ENCODE measurements around the gene GALNT5.
"Not testable (repeated sequence)": the region's sequence is repeated elsewhere in the genome, so short reads cannot be mapped to it uniquely, and the experiment has no call there.

The GALNT5 gene

GRCh38 chr2:157257312-157258252 is at the start of gene GALNT5:
Gene GALNT5 (plus strand): TSS chr2:157257705. CDS start chr2:157258083, 378 bp downstream.
- no peak for DNase-seq (ENCODE audit: low read depth in 3 of 3)

DNA sequence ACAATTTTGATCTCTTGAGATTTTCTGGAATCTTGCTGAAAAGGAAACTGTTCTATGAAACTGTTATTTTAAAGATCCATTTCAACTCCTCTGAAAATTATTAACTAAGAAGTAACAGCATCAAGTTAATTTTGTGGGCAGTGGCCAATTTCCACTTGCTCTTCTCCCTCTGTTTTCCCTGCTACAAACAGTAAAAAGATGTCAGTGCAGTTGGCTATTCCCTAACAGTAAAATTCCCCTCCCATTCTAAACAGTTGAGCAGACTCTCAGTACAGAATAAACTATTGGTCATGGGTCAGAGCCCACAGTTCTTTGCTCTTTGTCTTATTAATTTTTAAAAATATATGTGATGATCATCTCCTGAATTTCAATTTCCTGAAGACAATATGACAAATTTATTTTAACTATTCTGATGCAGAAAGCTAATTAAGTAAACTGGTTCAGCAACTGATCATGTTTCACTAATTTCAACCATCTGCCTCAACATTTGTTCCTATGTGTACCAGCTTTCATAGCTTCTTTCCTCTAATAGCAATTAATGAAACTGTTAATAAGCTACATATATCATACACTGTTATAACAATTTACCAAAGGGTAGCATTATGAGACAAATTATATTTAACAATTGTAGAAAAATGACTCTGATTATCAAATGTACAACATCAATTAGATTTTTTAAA is 41.1 kb upstream of the GALNT5 start:
- DNase-seq (ENCODE audit: low read depth in 3 of 3) = no peak

DNA sequence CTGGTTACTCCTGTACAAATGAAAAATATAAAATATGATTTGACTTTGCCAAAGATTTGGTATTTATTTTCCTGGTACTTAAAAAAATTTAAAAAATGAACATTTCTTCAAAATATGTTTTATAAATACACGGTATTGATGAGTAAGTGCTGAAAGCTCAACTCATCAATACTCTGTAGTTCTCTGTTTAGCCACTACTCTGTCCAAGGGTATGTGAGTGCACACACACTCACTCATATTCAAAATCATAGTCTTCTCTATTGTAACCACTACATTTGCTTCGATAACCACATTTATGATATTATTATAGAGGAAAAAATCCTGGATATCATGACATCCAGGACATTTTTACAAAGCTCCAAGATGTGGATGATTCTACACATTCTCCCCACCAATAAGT is 40.1 kb upstream of the GALNT5 start:
- no peak for DNase-seq (ENCODE audit: low read depth in 3 of 3)

GRCh38 chr2:157218911-157219310 is 38.6 kb upstream of the GALNT5 start:
- DNase-seq (ENCODE audit: low read depth in 3 of 3) = no peak

DNA sequence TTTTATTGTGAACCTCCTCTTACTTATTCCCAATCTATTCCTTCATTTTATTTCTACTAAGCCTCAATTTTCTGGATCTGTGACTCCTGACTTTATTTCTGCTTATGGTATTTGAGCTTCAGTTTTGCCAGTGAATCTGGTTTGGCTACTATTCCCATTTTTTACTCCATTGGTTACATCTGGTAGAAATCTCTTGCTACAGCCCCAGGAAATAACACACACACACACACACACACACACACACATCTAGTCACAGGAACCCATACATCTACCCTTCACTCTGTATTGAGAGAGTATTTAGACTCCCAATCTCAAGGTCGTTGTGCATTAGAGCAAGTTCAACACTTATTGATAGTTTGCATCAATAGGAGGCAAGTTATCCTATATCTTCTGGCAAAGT is 37.0 kb upstream of the GALNT5 start:
- no peak for DNase-seq (ENCODE audit: low read depth in 3 of 3)

DNA sequence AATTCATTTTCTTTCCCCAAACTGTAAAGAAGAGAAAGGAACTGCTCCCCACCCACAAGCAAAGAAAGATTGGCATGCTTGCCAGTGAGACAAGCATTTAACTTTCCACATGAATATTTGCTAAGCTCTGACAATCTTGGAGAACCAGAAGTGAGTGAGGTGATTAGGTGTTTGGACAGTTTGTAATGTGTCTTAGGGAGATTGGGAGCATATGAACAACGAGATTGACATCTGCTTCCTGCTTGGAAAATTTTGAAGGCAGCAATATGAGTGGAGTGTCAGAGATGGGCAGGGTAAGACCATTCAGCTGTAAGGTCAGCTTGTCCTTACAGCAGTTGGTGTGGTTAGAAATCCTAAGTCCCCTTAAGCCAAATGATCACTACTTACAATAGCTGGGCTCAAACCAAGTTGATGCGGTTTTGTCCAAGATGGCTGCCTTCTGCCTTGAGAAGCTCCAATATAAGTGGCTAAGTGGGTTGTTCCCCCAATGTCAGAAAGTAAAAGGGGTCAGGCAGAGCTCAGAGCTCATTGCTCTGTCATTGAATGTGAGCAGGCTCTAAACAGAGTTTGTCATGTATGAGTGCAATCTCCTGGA is 36.0 kb upstream of the GALNT5 start:
- no peak for DNase-seq (ENCODE audit: low read depth in 3 of 3)

GRCh38 chr2:157223624-157224205 is 33.8 kb upstream of the GALNT5 start:
- DNase-seq (ENCODE audit: low read depth in 3 of 3) = no peak

DNA sequence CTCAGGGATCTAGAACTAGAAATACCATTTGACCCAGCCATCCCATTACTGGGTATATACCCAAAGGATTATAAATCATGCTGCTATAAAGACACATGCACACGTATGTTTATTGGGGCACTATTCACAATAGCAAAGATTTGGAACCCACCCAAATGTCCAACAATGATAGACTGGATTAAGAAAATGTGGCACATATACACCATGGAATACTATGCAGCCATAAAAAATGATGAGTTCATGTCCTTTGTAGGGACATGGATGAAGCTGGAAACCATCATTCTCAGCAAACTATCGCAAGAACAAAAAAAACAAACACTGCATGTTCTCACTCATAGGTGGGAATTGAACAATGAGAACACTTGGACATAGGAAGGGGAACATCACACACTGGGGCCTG is 33.1 kb upstream of the GALNT5 start:
- DNase-seq (ENCODE audit: low read depth in 3 of 3) = not testable (repeated sequence)

- no peak for DNase-seq (ENCODE audit: low read depth in 3 of 3)
Measured at GRCh38 chr2:157227592-157227991, 29.9 kb upstream of the GALNT5 start.

- DNase-seq (ENCODE audit: low read depth in 3 of 3) = no peak
Measured at GRCh38 chr2:157228946-157229345, 28.6 kb upstream of the GALNT5 start.

- no peak for DNase-seq (ENCODE audit: low read depth in 3 of 3)
Measured at GRCh38 chr2:157229572-157229971, 27.9 kb upstream of the GALNT5 start.

GRCh38 chr2:157231476-157231875 is 26.0 kb upstream of the GALNT5 start:
- DNase-seq (ENCODE audit: low read depth in 3 of 3) = no peak

- no peak for DNase-seq (ENCODE audit: low read depth in 3 of 3)
Measured at GRCh38 chr2:157233506-157233905, 24.0 kb upstream of the GALNT5 start.

- DNase-seq (ENCODE audit: low read depth in 3 of 3) = no peak
Measured at GRCh38 chr2:157236404-157236803, 21.1 kb upstream of the GALNT5 start.

DNA sequence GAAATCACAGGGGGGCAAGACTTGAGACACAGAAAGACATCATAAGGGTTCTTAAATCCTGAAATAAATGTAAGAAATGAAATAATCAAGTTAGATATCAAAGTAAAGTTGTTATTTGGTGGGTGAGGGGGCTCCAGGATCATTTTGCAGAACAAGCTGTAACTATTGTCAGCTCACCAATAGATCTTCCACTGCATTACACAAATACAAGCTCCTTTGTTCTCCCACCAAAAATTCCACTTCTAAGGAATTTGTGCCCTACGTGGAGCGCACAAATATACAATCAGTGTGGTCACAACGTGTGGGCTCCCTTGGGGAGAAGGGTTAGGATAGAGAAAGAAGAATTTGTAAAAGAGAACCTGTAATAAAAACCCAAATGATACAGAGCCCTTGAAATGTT is 19.2 kb upstream of the GALNT5 start:
- DNase-seq (ENCODE audit: low read depth in 3 of 3) = no peak

- no peak for DNase-seq (ENCODE audit: low read depth in 3 of 3)
Measured at GRCh38 chr2:157244691-157245090, 12.8 kb upstream of the GALNT5 start.

GRCh38 chr2:157245144-157245840 is 12.2 kb upstream of the GALNT5 start:
- DNase-seq (ENCODE audit: low read depth in 3 of 3) = no peak

DNA sequence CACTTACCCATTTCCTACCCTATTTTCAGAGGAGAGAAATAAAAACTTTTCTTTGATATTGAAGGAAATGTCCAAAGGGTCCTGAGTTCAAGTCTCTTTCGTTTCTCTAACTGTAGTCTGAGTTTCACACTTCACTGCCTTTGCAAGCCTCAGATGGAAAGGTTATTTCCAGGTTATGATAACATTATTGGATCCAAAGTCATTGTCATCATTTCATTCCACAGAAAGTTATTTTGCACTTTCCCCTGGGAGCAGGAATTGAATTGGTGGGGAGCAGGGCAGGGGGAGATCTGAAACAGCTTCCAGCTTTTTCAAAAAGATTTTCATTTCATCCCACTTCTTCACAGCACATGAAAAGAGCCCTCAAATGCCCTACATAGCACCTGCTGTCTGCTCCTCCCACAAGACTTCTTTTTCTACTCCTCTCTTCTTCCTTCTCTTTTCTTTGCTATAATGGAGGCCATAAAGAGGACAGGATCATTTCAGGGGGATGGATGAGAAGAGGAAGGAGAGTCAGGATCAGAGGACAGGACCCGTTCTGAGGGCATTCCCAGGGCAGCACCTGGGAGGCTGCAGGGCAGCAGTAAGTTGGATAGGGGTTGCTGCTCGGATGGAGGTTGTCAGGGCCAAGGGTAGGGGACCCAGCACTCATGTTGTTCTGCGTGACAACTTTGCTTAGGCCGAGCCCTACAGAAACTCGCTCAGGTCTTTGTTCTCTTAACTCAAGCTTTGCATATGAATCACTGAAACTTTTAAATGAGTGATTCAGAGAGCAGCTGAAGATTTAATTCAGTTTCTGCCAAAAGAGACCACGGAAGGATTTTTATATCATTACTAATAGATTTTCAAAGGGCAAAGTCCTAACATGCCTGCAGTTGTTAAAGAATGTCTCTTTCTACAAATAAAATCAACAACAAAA is 11.4 kb upstream of the GALNT5 start:
- DNase-seq (ENCODE audit: low read depth in 3 of 3) = peak in 2 of 3 experiments; percentile 11 to 19

GRCh38 chr2:157246765-157247407 is 10.6 kb upstream of the GALNT5 start:
- no peak for DNase-seq (ENCODE audit: low read depth in 3 of 3)

- DNase-seq (ENCODE audit: low read depth in 3 of 3) = no peak
Measured at GRCh38 chr2:157250836-157251235, 6.7 kb upstream of the GALNT5 start.
